ENCODE measurements around the gene SLCO4A1.
"Not testable (repeated sequence)": the region's sequence is repeated elsewhere in the genome, so short reads cannot be mapped to it uniquely, and the experiment has no call there.

SLCO4A1 gene

GRCh38 chr20:62625516-62625915 is 16.8 kb upstream of the SLCO4A1 start:
- no peak for ATAC-seq
- TF ChIP-seq OSR1 (CRISPR knock-in tag; IDR thresholded peaks at IDR 0.05) (no peak), BACH2 (CRISPR knock-in tag; IDR thresholded peaks at IDR 0.05; ENCODE audit: borderline replicate concordance) (no peak), ESRRG (CRISPR knock-in tag; IDR thresholded peaks at IDR 0.05) (no peak), SNAI2 (CRISPR knock-in tag; IDR thresholded peaks at IDR 0.05) (no peak), TOX (CRISPR knock-in tag; IDR thresholded peaks at IDR 0.05; ENCODE audit: borderline replicate concordance) (no peak), POU6F1 (CRISPR knock-in tag; IDR thresholded peaks at IDR 0.05; ENCODE audit: borderline replicate concordance, low read depth) (no peak), ZFP30 (CRISPR knock-in tag; IDR thresholded peaks at IDR 0.05) (no peak), PPARA (CRISPR knock-in tag; IDR thresholded peaks at IDR 0.05; ENCODE audit: borderline replicate concordance) (no peak), ZFP3 (CRISPR knock-in tag; IDR thresholded peaks at IDR 0.05) (no peak), TSHZ2 (CRISPR knock-in tag; IDR thresholded peaks at IDR 0.05) (no peak), ZNF565 (CRISPR knock-in tag; conservative IDR thresholded peaks at IDR 0.05; ENCODE audit: low read depth) (no peak), ZNF70 (CRISPR knock-in tag; IDR thresholded peaks at IDR 0.05) (no peak), ISL1 (CRISPR knock-in tag; IDR thresholded peaks at IDR 0.05) (no peak), ZC3H10 (CRISPR knock-in tag; IDR thresholded peaks at IDR 0.05) (no peak)
- TF ChIP-seq, protein P1, sequence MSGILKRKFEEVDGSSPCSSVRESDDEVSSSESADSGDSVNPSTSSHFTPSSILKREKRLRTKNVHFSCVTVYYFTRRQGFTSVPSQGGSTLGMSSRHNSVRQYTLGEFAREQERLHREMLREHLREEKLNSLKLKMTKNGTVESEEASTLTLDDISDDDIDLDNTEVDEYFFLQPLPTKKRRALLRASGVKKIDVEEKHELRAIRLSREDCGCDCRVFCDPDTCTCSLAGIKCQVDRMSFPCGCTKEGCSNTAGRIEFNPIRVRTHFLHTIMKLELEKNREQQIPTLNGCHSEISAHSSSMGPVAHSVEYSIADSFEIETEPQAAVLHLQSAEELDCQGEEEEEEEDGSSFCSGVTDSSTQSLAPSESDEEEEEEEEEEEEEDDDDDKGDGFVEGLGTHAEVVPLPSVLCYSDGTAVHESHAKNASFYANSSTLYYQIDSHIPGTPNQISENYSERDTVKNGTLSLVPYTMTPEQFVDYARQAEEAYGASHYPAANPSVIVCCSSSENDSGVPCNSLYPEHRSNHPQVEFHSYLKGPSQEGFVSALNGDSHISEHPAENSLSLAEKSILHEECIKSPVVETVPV (CRISPR knock-in tag; IDR thresholded peaks at IDR 0.05), result no peak
- TF ChIP-seq, protein P2, sequence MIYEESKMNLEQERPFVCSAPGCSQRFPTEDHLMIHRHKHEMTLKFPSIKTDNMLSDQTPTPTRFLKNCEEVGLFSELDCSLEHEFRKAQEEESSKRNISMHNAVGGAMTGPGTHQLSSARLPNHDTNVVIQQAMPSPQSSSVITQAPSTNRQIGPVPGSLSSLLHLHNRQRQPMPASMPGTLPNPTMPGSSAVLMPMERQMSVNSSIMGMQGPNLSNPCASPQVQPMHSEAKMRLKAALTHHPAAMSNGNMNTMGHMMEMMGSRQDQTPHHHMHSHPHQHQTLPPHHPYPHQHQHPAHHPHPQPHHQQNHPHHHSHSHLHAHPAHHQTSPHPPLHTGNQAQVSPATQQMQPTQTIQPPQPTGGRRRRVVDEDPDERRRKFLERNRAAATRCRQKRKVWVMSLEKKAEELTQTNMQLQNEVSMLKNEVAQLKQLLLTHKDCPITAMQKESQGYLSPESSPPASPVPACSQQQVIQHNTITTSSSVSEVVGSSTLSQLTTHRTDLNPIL (CRISPR knock-in tag; IDR thresholded peaks at IDR 0.05; ENCODE audit: low read depth), result no peak

DNA sequence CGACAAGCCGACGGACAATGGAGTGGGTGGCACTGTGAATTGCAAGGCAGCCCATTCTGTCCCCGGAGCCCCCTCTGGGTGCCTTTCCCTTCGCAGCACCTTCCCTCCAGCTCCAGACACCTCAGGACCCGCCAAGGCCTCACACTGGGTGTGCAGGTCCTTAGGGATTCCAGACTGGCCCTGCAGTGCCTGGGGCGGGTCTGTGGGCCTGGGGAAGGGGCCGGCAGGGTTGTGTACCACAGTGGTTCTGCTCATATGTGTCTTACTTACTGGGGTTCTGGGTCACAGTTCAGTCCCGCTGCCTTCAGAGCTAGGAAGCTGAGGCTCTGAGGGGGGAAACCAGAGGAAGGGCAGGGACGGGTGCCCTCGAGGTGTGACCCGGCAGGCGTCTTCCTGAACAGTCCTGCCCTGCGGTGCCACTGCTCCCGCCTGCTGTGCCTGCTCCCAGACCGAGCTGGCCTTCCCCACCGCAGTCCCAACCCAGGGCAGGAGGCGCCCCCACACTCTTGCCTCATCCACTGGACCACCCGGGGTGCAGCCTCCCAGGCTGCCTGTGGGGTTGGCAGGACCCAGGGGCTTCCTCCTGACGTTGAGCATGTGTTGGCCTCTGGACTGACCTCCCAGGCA is 16.3 kb upstream of the SLCO4A1 start:
- TF ChIP-seq POU6F1 (CRISPR knock-in tag; IDR thresholded peaks at IDR 0.05; ENCODE audit: borderline replicate concordance, low read depth) (no peak), ISL1 (CRISPR knock-in tag; IDR thresholded peaks at IDR 0.05) (no peak), ZFP3 (CRISPR knock-in tag; IDR thresholded peaks at IDR 0.05) (no peak), TSHZ2 (CRISPR knock-in tag; IDR thresholded peaks at IDR 0.05) (no peak), ARNTL (CRISPR knock-in tag; IDR thresholded peaks at IDR 0.05; ENCODE audit: borderline replicate concordance, low read depth) (no peak), TOX (CRISPR knock-in tag; IDR thresholded peaks at IDR 0.05; ENCODE audit: borderline replicate concordance) (no peak), ZNF8 (CRISPR knock-in tag; IDR thresholded peaks at IDR 0.05) (no peak), BACH2 (CRISPR knock-in tag; IDR thresholded peaks at IDR 0.05; ENCODE audit: borderline replicate concordance) (no peak), RARB (CRISPR knock-in tag; IDR thresholded peaks at IDR 0.05) (no peak)
- TF ChIP-seq, protein P1 (CRISPR knock-in tag; IDR thresholded peaks at IDR 0.05), result no peak
- ATAC-seq, result no peak

GRCh38 chr20:62627425-62627824 is 14.9 kb upstream of the SLCO4A1 start:
- ATAC-seq, result not testable (repeated sequence)
